Dermis blood vessel endothelial cell (primary cell): ENCODE results near the gene NARS2. TPM values are rescaled to one million over a fixed set of nuclear protein-coding genes. Genes with fewer than 3 reads are reported as not detected.

Experiments
- DNase-seq: peaks from one replicate; pipeline ENCODE4 v3.0.0; 2010
- total RNA-seq: library from RNA; depleted of rRNA; stranded (reverse); fragments of >200 nt; gene quantifications from 2 replicates; pipeline ENCODE4 v1.2.3, GENCODE V29; 2014

Gene NARS2
- total RNA-seq, 1 donor from 2014 or later: 15.5 TPM

DNA sequence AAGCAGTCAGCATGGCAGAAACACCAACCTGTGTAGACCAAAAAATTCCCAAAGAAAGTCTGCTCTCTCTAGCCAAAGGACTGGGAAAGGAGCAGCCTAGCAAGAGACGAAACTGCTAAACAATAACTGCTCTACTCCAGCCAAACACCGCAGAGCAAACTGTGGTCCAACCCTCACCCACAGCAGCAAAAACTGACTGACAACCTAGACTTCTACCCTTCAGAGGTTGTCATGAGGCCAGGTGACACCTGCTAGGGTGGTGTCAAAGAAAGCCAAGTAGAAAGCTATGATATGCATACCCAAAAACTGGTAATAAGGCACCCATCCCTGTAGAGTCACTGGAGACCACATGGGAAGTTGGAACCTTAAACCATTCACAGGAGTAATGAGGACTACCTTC, 168.9 kb downstream of the NARS2 start:
- no peak for DNase-seq

DNA sequence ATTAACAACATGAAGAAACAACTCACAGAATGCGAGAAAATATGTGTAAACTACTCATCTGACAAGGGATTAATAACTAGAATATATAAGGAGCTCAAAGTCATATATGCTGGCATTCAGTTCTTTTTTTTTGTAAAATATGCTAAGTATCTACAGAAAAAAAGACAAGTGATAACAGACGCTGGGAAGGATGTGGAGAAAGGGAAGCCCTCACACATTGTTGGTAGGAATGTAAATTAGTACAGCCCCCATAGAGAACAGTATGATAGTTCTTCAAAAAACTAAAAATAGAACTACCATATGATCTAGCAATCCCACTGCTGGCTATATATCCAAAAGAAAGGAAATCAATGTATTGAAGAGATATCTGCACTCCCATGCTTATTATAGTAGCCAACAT, 170.9 kb downstream of the NARS2 start:
- no peak for DNase-seq

- no peak for DNase-seq
These were observed 171.8 kb downstream of the NARS2 start for GRCh38 chr11:78402847-78403246.

DNA sequence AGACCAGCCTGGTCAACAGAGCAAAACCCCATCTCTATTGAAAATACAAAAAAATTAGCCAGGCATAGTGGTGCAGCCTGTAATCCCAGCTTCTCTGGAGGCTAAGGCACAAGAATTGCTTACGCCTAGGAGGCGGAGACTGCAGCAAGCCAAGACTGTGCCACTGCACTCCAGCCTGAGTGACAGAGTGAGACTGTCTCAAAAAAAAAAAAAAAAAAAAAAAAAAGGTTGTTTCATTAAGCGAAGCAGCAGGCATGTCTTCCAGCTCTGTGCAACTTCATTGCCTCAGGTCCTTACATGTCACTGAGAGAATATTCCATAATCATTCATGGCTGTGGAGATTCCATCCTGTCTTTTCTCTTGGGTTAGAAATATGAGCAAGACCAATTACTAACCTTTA, 174.0 kb downstream of the NARS2 start:
- DNase-seq: no peak

GRCh38 chr11:78400116-78400515, 174.5 kb downstream of the NARS2 start:
- DNase-seq: no peak

DNA sequence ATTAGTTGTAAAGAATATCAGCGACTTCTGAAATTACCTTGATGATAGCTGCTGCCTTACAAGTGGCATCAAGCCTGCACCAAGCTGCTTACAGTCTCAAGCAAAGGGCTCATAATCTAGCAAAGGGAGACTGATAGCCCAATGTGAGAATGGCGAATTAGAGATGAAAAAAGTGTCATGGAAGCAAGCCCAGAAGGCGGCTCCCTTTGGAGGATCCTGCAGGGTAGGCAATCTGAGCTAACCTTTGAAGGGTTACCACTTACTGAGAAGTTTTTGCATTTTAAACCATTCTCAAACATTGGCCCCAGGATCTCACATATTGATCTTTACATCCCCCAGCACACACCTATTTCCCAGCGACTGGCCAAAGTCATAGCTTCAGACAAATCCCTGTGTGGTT, 175.5 kb downstream of the NARS2 start:
- no peak for DNase-seq

DNA sequence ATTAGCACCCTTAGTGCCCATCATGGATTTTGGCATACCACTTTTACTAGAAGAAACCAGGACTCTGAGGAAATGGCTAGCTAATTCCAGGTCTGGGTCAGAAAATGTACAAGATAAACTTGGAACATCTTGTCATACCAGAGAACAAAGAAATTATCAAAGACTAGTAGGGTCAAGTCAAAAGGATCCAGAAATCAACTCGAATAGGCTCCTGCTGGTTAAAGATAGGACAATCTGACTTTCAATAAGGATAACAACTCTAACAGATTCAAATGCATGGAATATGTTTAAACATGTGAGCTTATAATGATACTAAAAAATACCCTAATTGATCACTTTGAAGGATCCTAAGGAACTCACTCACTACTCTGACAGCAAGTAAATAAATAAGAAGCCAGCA, 175.9 kb downstream of the NARS2 start:
- no peak for DNase-seq

DNA sequence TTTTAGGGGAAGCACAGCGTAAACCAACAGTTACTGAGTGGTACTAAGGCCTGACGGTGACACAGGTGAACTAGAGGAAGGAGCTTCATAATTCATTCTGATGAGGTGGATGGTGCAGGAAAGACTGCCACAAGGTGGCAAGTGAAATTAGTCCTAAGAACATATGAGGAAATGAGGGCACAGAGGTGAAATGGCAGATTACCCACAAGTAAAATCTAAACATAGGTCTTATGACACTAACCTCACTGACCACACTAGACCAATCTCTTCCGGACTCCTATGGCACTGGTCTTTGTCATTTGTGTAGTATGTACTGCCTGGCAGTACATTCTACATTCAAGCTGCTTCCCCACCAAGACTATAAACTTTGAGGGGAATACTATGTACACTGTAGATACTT, 177.3 kb downstream of the NARS2 start:
- DNase-seq: no peak

DNA sequence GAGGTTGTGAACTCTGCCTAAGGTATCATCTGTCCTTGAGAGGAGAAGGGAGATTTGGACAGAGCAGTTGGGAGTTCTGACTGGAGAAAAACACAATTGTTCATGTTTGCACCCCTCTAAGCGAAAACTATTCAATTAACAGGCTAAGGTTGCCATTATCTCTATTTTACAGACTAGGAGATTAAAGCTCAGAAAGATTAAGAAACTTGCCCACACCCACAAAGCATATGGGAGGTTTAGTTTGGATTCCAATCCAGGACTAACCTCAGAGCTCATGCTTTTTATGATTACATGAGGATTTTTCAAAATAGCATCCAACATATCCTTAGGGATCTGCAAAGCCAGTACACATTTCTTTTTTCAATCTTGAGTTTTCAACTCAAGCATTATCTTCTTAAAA, 179.1 kb downstream of the NARS2 start:
- DNase-seq: no peak

DNA sequence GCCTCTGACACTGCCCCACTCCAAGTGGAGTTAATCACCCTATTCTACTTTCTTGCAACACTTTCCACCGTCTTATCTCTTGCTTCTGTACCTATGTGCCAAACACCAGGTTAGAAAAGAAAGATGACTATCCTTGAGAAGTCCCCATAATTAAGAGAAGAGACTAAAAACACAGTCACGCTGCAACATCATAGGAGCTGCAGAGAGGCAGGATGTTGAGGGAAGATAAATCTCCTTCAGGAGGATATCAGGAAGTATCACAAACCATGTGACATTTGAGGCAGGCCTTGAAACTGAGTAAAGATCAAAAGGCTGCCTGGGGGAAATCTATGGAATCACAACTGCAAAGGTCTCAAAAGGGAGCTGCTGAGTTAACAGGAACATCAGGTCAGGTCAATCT, 181.8 kb downstream of the NARS2 start:
- DNase-seq: no peak

DNA sequence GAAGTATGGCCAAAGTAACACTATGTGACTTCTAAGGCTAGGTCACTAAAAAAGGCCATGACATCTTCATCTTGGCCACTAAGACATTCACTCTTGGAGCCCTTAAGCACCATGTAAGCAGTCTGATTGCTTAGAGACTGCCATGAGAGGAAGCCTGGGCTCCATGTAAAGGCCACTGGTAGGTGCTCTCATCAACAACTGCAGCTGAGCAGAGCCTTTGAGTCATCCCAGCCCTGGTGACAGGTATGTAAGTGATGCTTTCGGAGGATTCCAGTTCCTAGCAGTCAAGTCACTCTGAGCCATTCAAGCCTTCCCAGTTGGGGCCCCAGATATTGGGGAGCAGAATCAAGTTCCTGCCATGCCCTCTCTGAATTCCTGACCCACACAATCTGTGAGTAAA, 183.2 kb downstream of the NARS2 start:
- DNase-seq: no peak

DNA sequence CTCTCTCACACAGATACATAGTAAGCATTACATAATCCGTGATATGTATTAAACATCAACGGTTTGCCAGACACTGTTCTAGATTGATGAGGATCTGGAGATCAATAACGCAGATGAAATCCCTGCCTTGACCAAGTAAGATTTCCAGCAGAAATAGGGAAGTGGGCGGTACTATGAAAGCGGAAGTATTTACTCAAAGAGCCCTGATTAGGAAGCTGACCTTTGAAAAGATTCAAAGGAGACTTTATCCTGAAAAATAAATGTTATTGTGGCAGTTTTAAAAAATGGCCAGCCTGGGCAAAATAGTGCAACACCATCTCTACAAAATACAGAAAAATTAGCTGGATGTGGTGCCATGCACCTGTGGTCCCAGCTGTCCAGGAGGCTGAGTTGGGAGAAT, 183.9 kb downstream of the NARS2 start:
- peak; percentile 9 for DNase-seq

- DNase-seq: no peak
These were observed 188.3 kb downstream of the NARS2 start for GRCh38 chr11:78386215-78386941.

Other genes with a start within 250 kb of the NARS2 start
- gene GAB2, start 157.0 kb downstream of the NARS2 start, total RNA-seq: 19.4 and 23.5 TPM in 2 replicates